ENCODE results near the gene RHOB.
"Not testable (repeated sequence)": the region's sequence is repeated elsewhere in the genome, so short reads cannot be mapped to it uniquely, and the experiment has no call there.

Gene RHOB

DNA sequence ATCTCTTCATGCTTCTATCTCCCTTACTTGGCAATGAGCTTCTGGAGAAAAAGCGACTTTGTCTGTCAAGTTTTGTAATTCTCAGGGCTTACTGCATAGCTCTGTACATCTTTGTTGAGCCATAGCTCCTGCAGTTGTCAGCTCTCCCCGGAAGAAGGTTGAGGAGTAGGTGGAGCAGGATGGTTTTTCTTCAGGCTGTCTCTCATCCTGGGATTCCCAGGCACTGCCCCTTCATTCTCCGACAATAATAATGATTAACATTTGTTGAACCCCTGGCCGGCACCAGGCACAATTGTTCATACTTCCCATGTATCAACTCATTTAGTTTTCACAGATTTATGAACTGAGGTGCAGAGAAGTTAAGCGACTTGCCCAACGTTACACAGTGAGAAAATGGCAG lies 23.5 kb upstream of the RHOB start:
- DNase-seq: no peak

DNA sequence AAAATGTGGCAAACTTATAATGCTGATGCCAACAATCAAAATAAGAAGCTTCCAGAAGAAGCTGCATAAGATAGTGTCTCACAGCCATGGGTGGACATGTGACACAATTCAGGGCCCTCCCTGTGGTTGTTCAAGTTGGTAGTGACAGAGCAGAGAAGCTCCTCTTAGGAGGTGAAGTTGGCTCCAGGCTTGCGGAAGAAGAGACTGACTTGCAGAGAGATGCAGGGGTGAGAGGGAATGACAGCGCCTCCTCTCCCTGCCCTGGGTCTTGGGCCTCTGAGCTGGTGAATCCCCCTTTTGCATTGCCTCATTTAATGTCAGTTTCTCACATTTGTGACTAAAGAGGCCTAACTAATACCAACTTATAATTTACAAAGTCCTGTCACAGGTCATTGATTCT lies 23.0 kb upstream of the RHOB start:
- no peak for DNase-seq

DNA sequence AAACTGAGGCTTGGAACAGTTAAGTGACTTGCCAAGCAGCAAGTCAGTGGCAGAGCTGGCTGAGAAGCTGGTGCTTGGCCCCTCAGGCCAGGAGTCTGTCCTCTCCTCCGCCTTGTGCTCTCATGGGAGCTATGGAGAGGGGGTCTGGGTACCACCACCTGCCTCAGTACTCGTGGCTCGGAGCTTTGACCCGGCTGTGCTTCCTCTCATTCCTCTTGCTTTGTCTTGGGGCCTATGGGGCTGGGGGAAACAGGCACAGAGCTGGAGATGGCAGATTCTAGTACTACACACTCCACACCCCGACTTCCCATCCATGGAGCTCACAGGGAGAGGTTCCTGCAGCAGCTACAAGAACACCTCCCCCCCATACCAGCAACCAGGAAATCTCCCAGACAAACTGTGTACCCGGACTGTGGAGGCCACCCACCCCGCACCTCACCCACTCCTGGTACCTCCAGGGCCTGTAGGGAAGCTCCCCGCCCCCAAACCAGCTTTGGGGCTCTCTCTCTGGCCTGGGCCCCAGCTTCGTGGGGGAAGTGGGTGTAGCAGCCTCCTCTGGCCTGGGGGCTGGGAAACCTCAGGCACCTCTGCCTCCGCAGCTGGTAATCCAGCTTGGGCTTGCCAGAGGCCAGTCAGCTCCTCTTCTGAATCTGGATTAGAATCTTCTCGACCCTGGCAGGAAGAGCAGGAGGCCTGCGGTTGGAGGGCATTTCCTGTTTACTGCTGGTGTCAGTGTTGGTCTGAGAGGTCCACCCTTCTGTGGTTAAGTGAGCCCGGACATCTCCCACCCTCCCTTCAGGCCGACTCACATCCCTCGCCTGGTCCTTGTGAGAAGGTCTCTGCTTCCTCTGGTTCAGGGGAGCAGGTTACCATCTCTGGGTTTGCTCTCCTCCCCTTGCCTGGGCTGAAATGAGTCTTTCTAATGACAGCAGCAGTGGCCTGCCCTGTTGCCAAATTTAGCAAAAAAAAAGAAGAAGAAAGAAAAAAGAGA lies 22.3 kb upstream of the RHOB start:
- DNase-seq: no peak

DNA sequence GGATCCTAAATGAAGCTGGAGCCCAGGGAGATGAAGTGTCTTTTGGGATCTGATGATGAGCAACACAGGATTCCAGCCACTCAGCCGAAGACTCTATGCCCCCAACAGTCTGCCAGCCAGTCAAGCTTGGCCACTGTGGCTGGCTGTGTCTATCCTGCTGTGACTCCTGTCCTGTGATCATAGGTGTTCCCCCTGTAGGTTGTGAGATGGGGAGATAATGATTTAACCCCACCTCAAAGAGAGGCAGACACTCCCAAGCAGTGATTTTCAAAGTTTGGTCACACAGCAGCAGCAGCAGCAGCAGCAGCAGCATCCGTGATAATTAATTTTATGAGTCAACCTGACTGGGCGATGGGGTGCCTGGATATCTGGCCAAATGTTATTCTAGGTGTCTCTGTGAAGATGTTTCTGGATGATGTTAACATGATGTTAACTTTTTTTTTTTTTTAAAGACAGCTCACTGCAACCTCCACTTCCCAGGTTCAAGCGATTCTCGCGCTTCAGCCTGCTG lies 21.4 kb upstream of the RHOB start:
- no peak for DNase-seq

DNA sequence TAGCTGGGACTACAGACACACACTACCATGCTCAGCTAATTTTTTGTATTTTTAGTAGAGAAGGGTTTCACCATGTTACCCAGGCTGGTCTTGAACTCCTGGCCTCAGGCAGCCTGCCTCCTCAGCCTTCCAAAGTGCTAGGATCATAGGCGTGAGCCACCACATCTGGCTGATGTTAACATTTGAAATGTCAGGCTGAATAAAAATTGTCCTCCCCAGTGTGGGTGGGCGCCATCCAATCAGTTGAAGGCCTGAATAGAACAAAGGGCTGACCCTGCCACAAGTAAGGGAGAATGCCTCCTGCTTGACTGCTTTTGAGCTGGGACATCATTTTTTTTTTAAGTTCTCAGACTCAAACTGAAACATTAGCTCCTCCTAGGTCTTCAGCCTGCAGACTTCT lies 21.0 kb upstream of the RHOB start:
- DNase-seq: no peak

DNA sequence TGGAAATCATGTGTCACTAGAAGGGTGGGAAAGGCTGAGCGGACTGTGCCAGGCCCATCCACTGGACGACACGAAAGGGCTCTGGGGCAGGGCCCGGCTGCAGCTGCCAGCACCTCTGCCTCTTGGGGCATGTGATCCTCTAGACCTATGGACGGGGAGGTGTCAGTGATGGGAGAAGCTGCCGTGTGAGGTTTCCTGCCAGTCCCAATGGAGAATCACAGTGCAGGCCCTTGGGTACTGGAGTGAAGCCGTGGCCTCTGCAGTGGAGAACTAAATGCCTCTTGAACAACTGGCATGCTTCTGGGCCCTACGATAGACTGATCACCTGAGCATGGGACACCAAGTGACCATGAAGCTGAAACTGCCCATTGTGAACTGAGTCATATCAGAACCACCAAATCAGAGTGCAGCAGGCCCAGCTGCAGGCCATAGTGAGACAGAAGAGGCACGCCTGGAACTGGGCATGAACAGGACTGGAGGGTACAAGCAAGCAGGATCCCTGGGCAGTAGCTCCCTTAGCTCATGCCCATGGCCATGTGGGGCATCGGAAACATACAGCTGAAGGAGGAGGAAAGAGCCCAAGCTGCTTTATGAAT lies 18.8 kb upstream of the RHOB start:
- DNase-seq: no peak

DNA sequence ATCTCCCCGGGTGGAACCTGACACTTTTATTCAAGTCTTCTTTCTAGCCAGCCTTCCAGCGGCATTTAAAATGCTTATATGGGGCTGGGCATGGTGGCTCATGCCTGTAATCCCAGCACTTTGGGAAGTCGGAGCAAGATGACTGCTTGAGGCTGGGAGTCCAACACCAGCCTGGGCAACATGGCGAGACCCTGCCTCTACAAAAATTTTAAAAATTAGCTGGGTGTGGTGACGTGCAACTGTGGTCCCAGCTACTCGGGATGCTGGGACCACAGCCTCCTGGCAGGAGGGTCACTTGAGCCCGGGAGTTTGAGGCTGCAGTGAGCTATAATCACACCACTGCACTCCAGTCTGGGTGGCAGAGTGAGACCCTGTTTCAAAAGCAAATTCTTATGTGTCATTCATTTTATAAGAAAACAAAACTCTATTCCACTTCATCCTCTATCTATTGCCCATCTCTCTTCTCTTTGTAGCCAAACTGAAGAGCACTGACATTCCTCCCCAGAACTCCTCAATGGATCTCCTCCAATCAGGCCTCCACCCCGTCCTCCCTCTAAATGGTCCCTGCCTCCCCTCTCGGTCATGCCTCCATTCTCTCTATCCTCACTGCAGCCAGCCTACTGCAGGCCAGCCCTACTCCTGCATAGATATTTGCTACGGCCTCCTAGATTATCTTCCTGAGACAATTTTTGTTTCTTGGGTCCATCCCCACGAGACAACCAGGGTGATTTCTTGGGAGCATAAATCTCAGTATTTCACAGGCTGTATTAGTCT lies 18.0 kb upstream of the RHOB start:
- no peak for DNase-seq

DNA sequence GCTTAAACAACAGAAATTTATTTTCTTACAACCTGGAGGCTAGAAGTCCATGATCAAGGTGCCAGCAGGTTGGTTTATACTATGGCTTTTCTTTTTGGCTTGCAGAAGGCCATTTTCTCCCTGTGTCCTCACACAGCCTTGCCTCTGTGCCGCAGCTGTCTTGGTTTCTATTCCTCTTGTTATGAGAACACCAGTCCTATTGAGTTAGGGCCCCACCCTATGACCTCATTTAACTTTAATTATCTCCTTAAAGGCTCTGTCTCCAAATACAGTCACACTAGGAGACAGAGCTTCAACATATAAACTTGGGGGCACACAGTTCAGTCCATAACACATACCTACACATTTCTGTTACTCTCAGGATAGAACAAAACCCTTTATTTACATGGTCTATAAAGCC lies 17.3 kb upstream of the RHOB start:
- no peak for DNase-seq

DNA sequence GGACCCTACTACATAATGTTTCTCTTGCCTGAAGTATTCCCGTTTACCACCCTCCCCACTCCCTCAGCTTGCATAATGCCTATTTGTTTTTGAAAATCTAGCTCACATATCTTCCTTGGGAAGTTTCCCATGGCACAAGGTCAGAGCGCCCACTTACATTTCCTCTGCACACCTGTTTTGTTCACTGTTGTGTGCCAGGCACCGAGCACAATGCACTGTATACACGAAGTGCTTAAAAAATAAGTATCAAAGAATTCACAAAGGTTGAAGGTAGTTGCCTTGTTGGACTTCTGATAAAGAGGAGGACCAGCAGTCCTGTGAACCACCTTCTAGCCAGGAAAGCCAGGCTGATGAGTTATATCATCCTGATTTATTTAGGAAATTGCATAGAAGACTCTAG lies 16.8 kb upstream of the RHOB start:
- no peak for DNase-seq

DNA sequence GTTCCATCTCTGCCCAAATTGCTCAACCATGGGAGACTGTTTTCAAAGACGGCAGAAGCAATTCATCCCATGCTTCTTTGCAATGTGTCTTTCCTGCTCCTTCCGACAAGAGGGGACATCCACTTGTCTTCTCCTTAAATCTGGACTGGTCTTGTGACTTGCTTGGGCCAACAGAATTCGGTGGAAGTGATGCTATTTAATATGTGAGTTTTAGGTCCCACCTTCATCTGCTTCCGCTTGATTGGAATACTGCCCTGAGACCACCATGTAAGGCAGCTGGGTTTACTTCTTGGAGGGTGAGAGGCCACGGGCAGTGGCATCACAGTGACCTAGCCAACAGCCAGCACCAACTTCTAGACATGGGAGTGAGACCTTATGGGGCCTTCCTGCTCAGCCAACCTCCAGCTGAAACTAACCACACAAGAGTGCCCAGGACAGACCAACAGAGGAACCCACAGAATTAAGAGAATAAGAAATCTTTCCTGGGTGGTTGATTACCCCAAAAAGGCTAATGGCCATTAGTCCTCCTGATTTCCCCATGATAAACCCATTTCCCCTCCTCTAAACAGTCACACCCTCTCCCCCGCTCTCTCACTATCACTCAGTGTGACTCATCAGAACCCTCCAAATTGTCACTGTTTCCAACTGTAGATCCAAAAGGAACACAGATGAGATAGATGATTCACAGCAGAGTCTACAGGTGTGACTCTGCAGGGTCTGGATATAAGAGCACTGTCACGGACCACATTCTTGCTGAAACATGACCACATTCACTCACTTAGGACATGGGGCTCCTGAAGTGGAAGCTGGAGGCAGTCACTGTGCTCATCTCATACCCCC lies 16.2 kb upstream of the RHOB start:
- DNase-seq: no peak

DNA sequence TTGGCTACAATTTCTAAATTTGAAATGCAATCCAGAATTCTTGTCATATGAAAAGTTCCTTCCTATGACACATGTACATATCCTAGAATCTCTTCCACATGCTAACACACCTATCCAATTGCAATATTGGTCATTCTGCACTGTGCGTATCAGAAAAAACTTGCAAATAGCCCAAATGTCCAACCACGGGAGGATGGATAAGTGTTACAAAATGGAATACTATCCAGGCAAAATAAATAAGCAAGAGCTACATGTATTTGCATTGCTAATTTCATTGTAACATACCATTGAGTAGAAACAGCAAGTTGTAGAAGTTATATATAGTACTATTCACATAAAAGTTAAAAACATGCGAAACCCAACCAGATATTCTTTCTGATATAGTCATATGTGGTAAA lies 15.6 kb upstream of the RHOB start:
- no peak for DNase-seq

DNA sequence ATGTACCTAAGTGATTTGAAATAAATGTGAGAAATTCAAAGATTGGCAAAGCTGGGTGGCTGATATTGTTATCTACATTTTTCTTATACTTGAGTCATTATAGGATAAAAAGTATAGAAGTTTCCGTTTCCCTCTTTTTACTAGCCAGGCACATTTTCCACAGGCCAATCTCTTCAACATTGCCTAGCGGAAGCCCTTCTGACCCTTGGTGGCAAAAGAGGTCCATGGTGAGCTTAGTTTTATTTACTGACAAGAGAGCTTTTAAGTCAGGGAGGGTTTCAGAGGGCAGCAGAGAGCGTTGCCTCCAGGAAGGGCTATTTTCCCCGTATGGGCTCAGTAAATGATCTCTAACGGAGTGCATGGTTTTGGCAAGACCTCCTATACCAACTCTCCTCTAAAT lies 15.1 kb upstream of the RHOB start:
- no peak for DNase-seq

DNA sequence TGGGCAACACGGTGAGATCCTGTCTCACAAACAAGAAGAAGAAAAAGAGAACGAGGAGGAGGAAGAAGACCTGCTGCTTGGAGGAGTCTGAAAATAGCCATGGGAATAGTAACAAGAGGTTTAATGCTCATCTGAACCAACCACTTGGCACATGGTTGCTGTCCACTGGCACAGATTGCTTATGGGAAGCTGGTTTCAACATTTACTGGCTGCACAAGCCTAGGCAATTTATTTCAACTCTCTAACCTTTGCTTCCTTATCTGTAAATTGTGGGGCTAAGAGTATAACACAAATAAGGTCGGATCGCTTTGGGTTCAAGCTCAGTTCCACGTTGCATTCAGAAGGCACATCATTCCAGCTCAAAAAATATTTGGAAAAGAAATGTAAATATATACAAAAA lies 14.2 kb upstream of the RHOB start:
- no peak for DNase-seq

DNA sequence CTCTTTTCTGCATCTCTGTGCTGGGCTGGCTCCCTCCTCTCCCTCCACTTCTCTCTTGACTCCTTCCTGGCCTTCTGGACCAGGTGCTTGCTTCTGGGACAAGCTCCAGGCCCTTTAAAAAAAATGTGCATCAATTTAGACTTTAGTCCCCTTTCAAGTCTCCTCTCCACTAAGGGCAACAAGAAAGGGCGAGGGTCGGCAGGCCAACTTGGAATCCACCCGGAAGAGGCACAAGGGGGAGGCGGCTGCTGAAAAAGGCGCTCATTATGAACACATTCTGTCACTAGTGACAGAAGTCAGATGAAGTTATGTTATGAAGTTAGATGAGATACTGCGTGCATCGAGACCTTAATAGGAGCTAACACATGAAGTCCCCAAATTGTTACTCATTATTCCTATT lies 13.6 kb upstream of the RHOB start:
- no peak for DNase-seq

DNA sequence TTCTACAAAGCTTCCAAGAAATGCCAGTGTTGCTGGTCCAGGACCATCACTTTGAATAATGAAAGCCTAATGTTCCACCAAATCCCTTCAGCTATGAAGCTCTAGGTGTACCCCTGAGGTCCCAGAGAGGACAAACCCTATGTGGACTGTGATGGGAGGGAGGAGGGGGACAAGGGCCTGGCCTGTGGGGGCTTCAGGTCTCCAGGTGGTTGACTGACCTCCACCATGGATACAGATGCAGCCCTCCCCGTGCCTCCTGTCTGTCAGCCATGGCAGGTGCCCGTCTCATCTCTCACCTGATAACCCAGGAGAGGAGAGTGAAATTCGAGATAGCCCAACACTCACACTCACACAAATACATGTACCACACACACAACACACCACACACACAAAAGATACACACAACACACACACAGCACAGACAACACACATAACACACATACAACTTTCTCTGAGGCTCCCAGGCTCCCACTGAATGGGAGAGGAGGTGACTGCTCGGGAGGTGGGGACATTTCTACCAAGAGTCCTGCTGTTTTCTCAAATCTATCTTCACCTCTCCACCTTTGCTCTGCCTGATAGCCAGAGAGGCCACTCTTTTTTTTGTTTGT lies 12.8 kb upstream of the RHOB start:
- no peak for DNase-seq

DNA sequence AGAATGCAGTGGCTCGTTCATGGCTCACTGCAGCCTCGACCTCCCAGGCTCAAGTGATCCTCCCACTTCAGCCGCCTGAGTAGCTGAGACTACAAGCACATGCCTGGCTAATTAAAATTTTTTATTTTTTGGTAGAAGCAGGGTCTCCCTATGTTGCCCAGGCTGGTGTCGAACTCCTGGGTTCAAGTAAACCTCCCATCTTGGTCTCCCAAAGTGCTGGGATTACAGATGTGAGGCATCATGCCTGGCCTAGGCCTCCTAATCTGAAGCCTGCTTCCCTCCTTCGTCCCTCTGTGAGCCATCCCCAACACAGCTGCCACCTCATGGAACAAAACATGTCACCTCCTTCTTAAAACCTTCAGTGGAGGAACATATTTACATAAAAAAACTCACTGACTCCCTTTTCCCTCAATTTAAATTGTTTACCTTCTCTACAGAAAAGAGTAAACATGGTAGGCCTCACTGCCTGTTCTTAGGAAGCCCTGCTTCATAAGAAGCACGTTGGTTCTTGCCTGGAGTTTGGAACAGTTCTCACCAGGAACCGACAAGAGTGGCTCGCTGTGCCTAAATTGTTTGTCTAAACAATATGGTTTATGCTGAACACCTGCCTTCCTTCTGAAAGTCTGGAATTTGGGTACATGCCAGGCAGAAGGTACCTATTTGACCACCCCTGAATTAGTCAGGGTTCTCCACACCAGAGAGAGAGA lies 12.1 kb upstream of the RHOB start:
- no peak for DNase-seq

DNA sequence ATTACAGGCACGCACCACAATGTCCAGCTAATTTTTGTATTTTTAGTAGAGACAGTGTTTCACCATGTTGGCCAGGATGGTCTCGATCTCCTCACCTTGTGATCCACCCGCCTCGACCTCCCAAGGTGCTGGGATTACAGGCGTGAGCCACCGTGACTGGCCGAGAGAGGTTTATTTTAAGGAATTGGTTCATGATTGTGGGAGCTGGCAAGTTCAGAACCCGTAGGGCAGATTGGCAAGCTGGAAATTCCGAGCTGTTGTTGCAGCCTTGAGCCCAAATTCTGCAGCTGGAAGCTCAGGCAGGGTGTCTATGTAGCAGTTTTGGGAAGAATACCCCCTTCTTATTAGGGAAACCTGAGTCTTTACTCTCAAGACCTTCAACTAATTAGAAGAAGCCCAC lies 11.4 kb upstream of the RHOB start:
- DNase-seq: not testable (repeated sequence)

DNA sequence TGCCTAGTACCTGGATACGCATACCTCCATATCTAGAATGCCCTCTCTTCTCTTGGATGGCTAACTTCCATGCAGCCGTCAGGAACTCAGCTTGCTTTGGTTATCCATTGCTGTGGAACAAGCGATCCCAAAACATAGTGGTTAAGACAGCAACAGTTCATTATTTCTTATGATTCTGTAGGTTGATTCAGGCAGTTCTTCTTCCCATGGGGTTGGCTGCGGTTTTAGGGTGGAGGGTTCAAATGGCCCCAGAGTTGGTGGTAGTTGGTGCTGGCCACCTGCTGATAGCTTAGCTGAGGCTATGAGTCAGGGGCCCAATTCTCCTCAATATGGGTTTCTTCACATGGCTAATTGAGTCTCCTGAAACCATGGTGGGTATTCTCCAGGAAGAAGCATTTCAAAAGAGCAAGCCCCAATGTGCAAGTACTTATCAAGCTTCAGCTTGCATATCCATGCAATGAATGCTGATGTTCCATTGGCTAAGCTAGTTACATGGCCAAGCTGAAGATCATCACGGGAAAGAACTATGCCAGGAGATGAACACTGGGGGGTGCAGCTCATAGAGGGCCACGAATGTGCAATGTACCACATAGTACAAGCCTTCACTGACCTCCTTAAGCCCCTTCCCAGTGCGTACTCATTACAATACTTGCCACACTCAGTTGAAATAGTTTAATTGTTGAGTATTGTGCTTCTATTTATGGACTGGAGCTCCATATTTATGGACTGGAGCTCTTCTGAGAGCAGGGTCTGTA lies 10.0 kb upstream of the RHOB start:
- DNase-seq: no peak

DNA sequence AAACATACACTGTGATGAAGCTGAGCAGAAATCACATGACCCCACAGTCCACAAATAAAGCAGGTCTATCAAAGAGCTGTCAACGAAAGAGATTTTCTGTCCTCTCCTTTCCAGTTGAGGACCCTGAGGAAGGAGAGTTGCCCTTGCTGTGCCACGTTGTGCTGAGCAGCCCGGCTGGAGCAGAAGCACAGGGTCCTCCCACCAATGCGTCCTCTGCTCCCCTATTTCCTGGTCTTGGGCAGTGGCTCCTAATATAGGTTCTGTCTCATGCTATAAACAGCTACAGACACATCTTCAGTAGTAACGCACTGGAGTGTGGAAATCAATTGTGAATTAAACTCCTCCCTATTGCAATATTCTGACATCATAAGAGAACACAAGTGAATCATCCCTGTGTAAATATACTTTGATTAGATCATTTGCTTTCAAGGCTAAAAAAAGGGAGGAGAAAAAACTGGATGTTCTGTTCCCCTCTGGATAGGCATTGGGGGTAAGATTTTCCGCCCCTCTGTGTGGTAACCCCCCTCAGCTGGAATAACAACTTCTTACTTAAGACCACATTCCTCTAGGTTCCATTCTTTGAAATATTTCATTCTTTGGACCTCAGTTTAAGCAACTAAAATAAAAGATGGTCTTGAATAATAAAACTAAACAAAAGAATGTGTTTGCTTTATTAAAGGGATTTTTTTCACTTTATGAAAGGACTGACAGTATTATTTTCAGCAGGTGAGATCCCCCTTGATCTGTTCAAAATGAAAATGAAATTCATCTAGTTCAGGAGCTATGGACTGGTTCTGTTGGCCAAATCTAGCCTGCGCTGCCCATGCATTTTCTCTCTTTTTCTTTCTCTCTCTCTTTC lies 8.3 kb upstream of the RHOB start:
- DNase-seq: peak; percentile 39

DNA sequence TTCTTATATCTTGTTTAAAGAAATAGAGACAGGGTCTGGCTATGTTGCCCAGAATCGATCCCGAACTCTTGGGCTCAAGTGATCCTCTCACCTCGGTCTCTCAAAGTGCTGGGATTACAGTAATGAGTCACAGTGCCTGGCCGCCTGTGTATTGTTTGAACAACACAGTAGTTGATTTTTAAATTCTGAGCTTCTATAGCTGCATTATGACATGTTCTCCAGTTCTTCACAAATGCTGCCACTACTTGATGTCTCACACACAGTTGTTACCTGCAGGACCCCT lies 7.7 kb upstream of the RHOB start:
- no peak for DNase-seq
